Measurements from ENCODE around the gene PTMA. TPM values are rescaled to one million over a fixed set of nuclear protein-coding genes. Genes with fewer than 3 reads are reported as not detected.

The PTMA gene
- total and polyA plus RNA-seq, 8 donors, result 677 to 2,328 (median 1,958) TPM

DNA sequence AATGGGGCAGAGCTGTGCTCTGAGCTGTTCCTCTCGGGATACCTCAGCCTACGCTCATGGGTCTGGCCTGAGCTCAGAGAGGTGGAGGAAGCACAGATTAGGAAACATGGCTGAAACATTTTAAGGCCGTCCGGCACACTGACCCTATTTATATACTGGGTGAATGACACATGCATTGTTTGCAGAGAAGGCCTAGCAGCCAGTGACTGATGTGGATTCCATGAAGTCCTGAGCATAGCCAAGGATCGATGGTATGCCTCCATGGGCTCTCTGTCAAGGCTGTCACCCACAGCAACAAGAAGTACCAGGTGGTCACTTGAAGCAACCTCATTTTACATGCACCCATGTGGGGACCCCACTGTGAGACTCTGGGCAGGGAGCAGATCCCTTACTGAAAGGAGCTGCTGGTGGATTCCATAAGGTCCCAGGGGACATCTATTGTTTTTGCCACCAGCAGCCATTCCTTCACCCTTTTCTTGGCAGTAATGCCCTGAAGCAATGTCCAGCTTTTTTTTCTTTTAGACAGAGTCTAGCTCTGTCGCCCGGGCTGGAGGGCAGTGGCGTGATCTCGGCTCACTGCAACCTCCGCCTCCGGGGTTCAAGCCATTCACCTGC is 8.4 kb downstream of the PTMA start:
- ATAC-seq, result no peak
- TF ChIP-seq, protein P1, sequence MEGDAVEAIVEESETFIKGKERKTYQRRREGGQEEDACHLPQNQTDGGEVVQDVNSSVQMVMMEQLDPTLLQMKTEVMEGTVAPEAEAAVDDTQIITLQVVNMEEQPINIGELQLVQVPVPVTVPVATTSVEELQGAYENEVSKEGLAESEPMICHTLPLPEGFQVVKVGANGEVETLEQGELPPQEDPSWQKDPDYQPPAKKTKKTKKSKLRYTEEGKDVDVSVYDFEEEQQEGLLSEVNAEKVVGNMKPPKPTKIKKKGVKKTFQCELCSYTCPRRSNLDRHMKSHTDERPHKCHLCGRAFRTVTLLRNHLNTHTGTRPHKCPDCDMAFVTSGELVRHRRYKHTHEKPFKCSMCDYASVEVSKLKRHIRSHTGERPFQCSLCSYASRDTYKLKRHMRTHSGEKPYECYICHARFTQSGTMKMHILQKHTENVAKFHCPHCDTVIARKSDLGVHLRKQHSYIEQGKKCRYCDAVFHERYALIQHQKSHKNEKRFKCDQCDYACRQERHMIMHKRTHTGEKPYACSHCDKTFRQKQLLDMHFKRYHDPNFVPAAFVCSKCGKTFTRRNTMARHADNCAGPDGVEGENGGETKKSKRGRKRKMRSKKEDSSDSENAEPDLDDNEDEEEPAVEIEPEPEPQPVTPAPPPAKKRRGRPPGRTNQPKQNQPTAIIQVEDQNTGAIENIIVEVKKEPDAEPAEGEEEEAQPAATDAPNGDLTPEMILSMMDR (IDR thresholded peaks at IDR 0.05), result no peak
- Histone ChIP-seq H3K4me1 (peaks cover 6 to 22% of the 10 kb centered on the region in 2 donors), H3K36me3 (peaks cover 0 to 20% of the 10 kb centered on the region in 2 donors), H3K27me3 (no peaks in the 10 kb centered on the region), H3K9me3 (no peaks in the 10 kb centered on the region), H3K4me3 (no peak overlapping the region), H3K27ac (no peak overlapping the region)
- DNase-seq, result no peak
- intact Hi-C loops (cut with DNase I), result no loop called here

DNA sequence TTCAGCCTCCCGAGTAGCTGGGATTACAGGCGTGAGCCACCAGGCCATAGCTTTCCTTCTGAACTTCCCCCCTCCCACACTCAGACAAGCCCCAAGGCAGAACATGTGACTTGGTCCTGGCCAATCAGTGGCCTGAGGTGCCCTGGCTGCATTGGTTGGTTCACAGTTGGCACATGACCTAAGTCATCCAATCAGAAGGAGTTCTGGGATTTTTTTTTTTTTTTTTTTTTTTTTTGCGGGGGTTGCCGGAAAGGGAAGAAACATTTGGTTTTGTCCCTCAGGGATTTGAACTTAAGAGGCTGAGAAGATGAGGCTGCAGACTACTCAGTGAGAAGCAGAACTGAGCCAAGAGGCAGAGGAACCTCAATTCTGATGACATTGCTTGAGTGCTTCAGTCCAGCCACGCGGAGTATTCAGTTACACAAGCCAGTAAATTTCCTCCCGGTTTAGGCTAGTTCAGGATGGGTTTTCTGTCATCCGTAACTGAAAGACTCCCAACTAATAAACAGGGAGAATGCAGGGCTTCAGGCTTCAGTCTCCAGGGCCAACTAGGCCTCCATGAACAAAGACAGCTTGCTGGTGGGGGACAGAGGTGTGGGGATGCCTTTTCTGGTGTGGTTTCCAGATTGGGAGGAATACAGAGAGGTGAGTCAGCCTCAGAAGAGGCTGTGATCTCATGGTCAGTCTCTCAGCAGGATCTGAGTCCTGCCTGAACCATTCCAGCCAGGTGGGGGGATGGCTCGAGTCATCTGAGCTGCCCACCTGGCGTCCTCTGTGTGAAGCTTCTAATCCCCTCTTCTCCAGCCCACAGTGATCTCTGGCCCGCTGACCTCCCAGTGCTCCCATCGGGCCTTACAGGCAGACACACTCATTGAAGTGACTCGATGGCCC is 9.2 kb downstream of the PTMA start:
- peaks cover 0 to 12% of the 10 kb centered on the region in 2 donors for H3K36me3 ChIP-seq
- DNase-seq (no peak), ATAC-seq (no peak)
- peaks cover 0 to 15% of the 10 kb centered on the region in 2 donors for H3K4me1 ChIP-seq
- H3K9me3 ChIP-seq, result no peaks in the 10 kb centered on the region
- intact Hi-C loops (cut with DNase I), result no loop called here
- TF ChIP-seq, protein P1 (IDR thresholded peaks at IDR 0.05), result no peak
- no peaks in the 10 kb centered on the region for H3K27me3 ChIP-seq
- H3K4me3 ChIP-seq, result no peak overlapping the region
- peak overlapping the region in 1 of 2 donors; percentile 50 for H3K27ac ChIP-seq

DNA sequence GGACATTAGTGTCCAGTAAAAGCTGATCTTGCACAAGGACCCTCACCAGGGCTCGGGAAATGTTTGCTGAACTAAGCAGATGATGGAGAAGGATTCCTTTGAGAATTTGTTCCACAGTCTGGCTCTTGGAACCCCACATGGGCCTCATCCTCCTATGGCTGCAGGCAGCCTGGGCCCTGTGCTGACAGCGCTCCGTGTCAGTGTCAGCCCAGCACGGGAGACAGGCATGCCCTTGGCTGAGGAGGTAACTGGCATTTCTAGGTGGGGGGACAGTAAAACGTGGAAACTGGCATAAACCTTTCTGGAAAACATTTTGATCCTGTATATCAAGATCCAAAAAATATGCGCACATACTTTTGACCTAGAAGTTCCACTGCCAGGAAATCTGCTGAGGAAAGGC is 10.5 kb downstream of the PTMA start:
- no peak overlapping the region for H3K27ac ChIP-seq
- DNase-seq (no peak), ATAC-seq (no peak)
- peaks cover 0 to 4% of the 10 kb centered on the region in 2 donors for H3K36me3 ChIP-seq
- no peaks in the 10 kb centered on the region for H3K9me3 ChIP-seq
- no peaks in the 10 kb centered on the region for H3K27me3 ChIP-seq
- TF ChIP-seq, protein P1 (IDR thresholded peaks at IDR 0.05), result no peak
- intact Hi-C loops (cut with DNase I), result no loop called here
- H3K4me1 ChIP-seq, result peaks cover 0 to 4% of the 10 kb centered on the region in 2 donors
- H3K4me3 ChIP-seq, result no peak overlapping the region

DNA sequence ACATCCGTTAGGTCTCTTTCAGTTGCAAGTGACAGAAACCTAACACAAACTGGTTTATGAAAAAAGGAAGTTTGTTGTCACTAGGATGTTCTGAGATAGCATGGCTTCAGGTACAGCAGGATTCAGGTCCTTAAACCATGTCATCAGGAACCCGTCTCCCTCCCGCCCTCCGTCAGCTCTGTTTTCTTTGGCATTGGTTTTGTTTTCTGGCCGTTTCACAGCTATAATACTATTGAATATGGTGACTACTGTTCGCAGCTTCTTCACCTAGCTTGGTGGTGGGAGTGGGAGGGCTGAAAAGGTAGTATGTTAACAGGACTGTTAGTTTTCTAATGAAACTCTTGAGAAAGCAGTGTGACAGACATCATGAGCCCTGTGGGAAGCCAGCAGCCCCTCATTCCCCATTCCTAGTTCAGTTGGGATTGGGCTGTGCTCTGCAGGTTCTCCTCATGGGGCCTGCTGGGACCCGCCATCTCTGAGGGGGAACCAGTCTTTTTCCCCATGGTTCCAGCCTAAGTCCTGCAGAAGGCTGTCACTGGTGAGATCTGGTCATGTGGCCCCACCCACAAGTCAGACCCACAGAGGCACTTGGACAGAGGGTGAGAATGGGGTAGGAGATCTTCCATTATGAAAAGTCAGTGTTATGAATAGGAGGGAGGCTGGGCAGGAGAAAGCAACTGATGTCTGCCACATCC is 12.1 kb downstream of the PTMA start:
- Histone ChIP-seq H3K9me3 (no peaks in the 10 kb centered on the region), H3K4me1 (no peaks in the 10 kb centered on the region), H3K36me3 (no peaks in the 10 kb centered on the region), H3K27ac (no peak overlapping the region), H3K4me3 (no peak overlapping the region), H3K27me3 (no peaks in the 10 kb centered on the region)
- intact Hi-C loops (cut with DNase I), result no loop called here
- no peak for ATAC-seq
- no peak for DNase-seq
- TF ChIP-seq, protein P1 (IDR thresholded peaks at IDR 0.05), result no peak
